Left renal cortex interstitium (tissue), 4 donors: Measurements from ENCODE around the gene PROM1. TPM values are rescaled to one million over a fixed set of nuclear protein-coding genes. Genes with fewer than 3 reads are reported as not detected.

Experiments used
- DNase-seq, 4 donors: peaks; one replicate each; pipeline ENCODE4 v3.0.0-alpha.2; 2013; ENCODE audit warnings: low read depth in 4 of 4, low spot score in 2 of 4, missing footprints in 1 of 4
- polyA plus RNA-seq, 4 donors: library from polyadenylated mRNA; unstranded; fragments of 120-200 nt; gene quantifications; one replicate each; pipeline ENCODE4 v1.2.1, GENCODE V29; 2013; ENCODE audit not compliant: insufficient read length in 4 of 4

The PROM1 gene
- polyA plus RNA-seq, 4 donors = 31.4 to 45.8 (median 42.2) TPM

DNA sequence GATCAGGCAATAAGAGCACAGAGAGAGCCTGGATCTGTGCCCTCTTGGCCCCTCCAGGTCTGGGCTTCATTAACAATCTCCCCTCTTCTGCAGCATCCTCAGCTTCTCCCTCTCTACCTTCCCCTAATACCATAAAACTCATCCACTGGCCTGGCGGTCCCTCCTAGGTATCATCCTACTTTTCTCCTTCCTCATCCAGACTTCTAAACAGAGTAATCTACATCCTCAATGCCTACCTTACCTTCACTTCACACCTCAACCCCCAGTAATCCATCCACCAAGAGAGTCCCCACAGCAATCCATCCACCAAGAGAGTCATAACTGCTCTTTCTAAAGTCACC is 162.3 kb downstream of the PROM1 start:
- DNase-seq = no peak

DNA sequence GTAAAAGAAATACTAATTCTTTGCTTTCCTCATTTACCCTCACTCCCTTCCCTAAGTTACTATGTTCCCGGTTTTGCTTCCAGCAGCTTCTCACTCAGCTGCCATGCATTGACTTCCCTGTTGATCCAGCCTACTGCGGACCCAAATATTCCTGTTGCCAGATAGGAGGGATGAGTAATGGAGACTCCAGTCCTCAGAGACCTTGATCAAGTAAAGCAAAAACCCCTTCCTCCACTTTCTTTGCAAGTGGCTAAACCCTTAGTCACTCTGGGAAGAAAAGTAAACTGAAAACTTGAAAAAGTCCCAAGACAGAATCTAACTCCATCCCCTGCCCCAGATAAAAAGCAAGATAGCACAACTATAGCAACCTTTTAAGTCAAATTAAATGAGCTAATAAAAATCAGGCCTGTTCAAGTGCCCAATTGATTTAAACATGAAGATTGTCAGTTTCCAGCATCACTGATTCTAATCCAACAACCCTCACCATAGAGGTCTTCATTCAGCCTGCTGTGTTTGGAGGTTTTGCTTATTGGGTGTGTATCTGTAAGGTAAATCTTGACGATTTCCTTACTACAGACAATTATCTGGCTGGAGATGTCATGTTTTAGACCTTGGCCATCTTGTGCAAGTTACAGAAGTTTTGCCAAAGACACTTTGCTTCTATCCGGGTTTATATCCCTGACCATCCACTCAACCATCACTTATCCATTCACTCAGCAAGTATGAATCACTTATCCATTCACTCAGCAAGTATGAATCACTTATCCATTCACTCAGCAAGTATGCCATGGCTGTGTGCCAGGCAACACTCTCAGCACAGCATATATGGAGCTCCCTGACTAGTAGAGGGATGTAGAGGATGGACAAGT is 162.9 kb downstream of the PROM1 start:
- DNase-seq = no peak

DNA sequence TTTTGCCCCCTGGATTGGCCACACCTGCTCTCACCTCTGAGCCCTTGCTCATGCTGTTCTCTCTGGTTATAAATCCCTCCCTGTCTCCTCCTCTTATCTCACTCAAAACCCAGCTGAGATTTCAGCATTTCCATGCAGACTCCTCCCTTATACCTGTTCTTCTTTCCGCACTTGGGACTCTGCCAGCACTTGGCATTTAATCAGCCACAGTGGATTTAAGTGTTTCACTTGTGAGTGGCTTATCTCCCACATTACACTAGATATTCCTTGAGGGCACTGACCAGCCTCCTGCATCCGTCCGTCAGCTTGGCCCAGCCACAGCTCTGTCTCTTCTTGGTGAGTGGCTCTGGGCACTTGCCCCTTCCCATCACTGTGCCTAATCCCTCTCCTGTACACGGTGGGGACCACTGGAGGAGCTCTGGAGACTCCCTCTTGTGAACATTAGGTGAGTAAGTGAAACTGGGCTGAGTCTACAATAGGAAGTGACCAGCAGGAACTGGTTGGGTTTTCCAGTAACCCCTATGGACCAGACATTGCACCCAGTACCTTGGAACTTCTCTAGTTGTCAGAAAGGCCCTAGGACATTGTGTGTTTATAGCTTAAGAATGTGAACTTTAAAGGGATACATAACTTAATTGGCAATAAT is 165.2 kb downstream of the PROM1 start:
- no peak for DNase-seq

Other genes with a start within 250 kb of the PROM1 start
- gene FGFBP1, start 145.3 kb downstream of the PROM1 start, polyA plus RNA-seq = under 1 TPM in 3 of 4 donors, not detected in 1; 0.10 to 0.33 (median 0.18) TPM
- gene FGFBP2, start 120.8 kb downstream of the PROM1 start, polyA plus RNA-seq = under 1 TPM in 2 of 4 donors, not detected in 2; 0.47 to 0.48 TPM
- 10 to 100 TPM; 31.6 to 50.4 (median 39.4) TPM for gene TAPT1, start 142.4 kb upstream of the PROM1 start, polyA plus RNA-seq